ENCODE results near the gene UBC. TPM values are rescaled to one million over a fixed set of nuclear protein-coding genes. Genes with fewer than 3 reads are reported as not detected.
A peak's percentile ranks its signal among the peaks of the same experiment; 100 is the strongest.

Gene UBC
- total and polyA plus RNA-seq, 2 of the 4 experiments (the other 2 are of a cell fraction) = 2,042 to 4,320 TPM

GRCh38 chr12:124939421-124940142 lies 25.1 kb upstream of the UBC start:
- Histone ChIP-seq H3K9me3 (ENCODE audit: control insufficient read depth, insufficient read depth, low read length) (no peaks in the 10 kb centered on the region), H3K9ac (ENCODE audit: low read depth, low read length) (peak overlapping the region; percentile 82), H3K4me1 (ENCODE audit: control insufficient read depth, insufficient read depth, low read length) (peaks cover 2% of the 10 kb centered on the region; the same call in 1 of the 2 replicates), H4K20me1 (ENCODE audit: insufficient read depth, low read length) (peaks cover 7% of the 10 kb centered on the region), H2AK5ac (ENCODE audit: low read depth, low read length) (peak overlapping the region; percentile 31; the same call in 1 of the 2 replicates), H3K4me2 (ENCODE audit: low read depth, low read length) (peak overlapping the region; percentile 77), H2AFZ (replicated peaks; ENCODE audit: low read length, poor library complexity) (peak overlapping the region; percentile 77), H3K4me3 (ENCODE audit: insufficient read depth, low read depth, low read length) (peak overlapping the region; percentile 46), H3K79me1 (ENCODE audit: low read depth in 1 of 2, low read length in 2 of 2) (peaks cover 0 to 8% of the 10 kb centered on the region in 2 experiments; a peak in 1 of 4 replicates), H3K27me3 (ENCODE audit: control insufficient read depth, insufficient read depth, low read length) (no peaks in the 10 kb centered on the region), H3K9me1 (ENCODE audit: insufficient read depth, low read length) (peaks cover 6% of the 10 kb centered on the region; the same call in 1 of the 2 replicates), H4K91ac (ENCODE audit: insufficient read depth, low read depth, low read length) (peak overlapping the region; percentile 92; the same call in 1 of the 2 replicates), H3K27ac (ENCODE audit: insufficient read depth, low read length) (peak overlapping the region; percentile 95), H4K5ac (ENCODE audit: low read depth, low read length) (0 out of 2 replicates have a peak overlapping the region, but pooled peaks have one; percentile 28), H3K14ac (replicated peaks; ENCODE audit: low read depth, low read length) (no peak overlapping the region), H3K18ac (ENCODE audit: low read depth, low read length) (peak overlapping the region; percentile 19; the same call in 1 of the 2 replicates), H2BK20ac (ENCODE audit: low read depth, low read length) (no peak overlapping the region; the same call in 1 of the 2 replicates), H3K36me3 (ENCODE audit: control insufficient read depth, insufficient read depth, low read length) (no peaks in the 10 kb centered on the region), H3K23ac (ENCODE audit: low read depth, low read length) (peak overlapping the region; percentile 28), H2BK120ac (ENCODE audit: low read depth, low read length) (peak overlapping the region; percentile 95; the same call in 1 of the 2 replicates), H2BK15ac (ENCODE audit: low read depth, low read length) (peak overlapping the region; percentile 7; the same call in 1 of the 3 replicates), H2BK5ac (ENCODE audit: low read depth, low read length, poor library complexity, severe bottlenecking) (peak overlapping the region; percentile 99), H4K8ac (ENCODE audit: low read depth in 2 of 2, low read length in 2 of 2) (peak overlapping the region in 1 of 2 experiments; percentile 93; a peak in 3 of 4 replicates), H2AK9ac (replicated peaks; ENCODE audit: low read depth, low read length, poor library complexity) (peak overlapping the region; percentile 34), H3K56ac (ENCODE audit: extremely low read depth, insufficient read depth, low read length) (no peak overlapping the region), H3K4ac (ENCODE audit: low read depth, low read length) (peak overlapping the region; percentile 97; the same call in 1 of the 2 replicates)
- DNase-seq (peak; percentile 98), ATAC-seq (ENCODE audit: low read depth) (peak; percentile 77)
- ChIA-PET POLR2A (ENCODE audit: unreplicated experiment) (interaction anchor here (0.9 to 1.3 kb wide), 3 partner anchors 23 to 29 kb away, joined by 6 to 7 read pairs (median 6); partner anchors contain the start of gene UBC), CTCF (interaction anchor here (0.6 to 4.3 kb wide), 5 partner anchors 12 to 606 kb away, joined by 3 to 32 read pairs (median 4); no protein-coding TSS in a partner anchor)
- no TSS peak for BruUV-seq (replicated peaks)
- intact Hi-C loops (cut with micrococcal nuclease) = loop anchor here (1.0 to 2.0 kb wide), 2 partner anchors 25 to 33 kb away; partner anchors contain the start of gene UBC
- in situ Hi-C loops (cut with MboI; ENCODE audit: low sequenced_read_pairs) = no loop called here
- dilution Hi-C loops (cut with HindIII; ENCODE audit: low sequenced_read_pairs, unreplicated experiment) = no loop called here
- 0% methylated on average over 13 of the region's 35 CpGs; no CpG with 5 or more reads in 1 of the 2 experiments for WGBS, 2 experiments (ENCODE audit: extremely low coverage in 2 of 2, insufficient read length in 1 of 2)
- TF ChIP-seq CHD1 (IDR thresholded peaks at IDR 0.05; ENCODE audit: low read depth, low read length) (no peak; the same call in 1 of the 2 replicates), ELK1 (IDR thresholded peaks at IDR 0.05; ENCODE audit: borderline replicate concordance, low read depth, low read length) (no peak), RAD21 (IDR thresholded peaks at IDR 0.05; ENCODE audit: low read length) (no peak), MXI1 (IDR thresholded peaks at IDR 0.05; ENCODE audit: borderline replicate concordance, low read depth, low read length) (peak; percentile 62; the same call in 1 of the 2 replicates), CTCF (conservative IDR thresholded peaks at IDR 0.05; ENCODE audit: low read depth, low read length) (no peak), FOS (IDR thresholded peaks at IDR 0.05; ENCODE audit: low read depth, low read length) (peak; percentile 84), RFX5 (IDR thresholded peaks at IDR 0.05; ENCODE audit: low read depth, low read length) (no peak), CEBPB (IDR thresholded peaks at IDR 0.05; ENCODE audit: low read depth, low read length) (peak; percentile 43; the same call in 1 of the 2 replicates), BHLHE40 (IDR thresholded peaks at IDR 0.05; ENCODE audit: low read depth, low read length) (peak; percentile 89), MAFK (IDR thresholded peaks at IDR 0.05; ENCODE audit: low read depth, low read length) (no peak), USF2 (IDR thresholded peaks at IDR 0.05; ENCODE audit: low read depth, low read length) (peak; percentile 93), POLR2A (IDR thresholded peaks at IDR 0.05; ENCODE audit: low read depth, low read length) (no peak), MAZ (IDR thresholded peaks at IDR 0.05; ENCODE audit: borderline replicate concordance, low read depth, low read length) (peak; percentile 69; the same call in 1 of the 2 replicates)
